NCI-H2196 treated with DMSO at 0.1 percent for 48 hours (cell line): ENCODE measurements around the gene PRKAR1B.
"Not testable (repeated sequence)": the region's sequence is repeated elsewhere in the genome, so short reads cannot be mapped to it uniquely, and the experiment has no call there.

ENCODE experiments used
- DNase-seq: peaks from one replicate; lab custom pipeline; 2025; ENCODE audit not compliant: unreplicated experiment; lab: John Stamatoyannopoulos, UW

The PRKAR1B gene

GRCh38 chr7:628826-629225, 98.3 kb downstream of the PRKAR1B start:
- no peak for DNase-seq

GRCh38 chr7:628402-628763, 98.7 kb downstream of the PRKAR1B start:
- DNase-seq = no peak

GRCh38 chr7:627661-628401, 99.2 kb downstream of the PRKAR1B start:
- DNase-seq = no peak

GRCh38 chr7:625376-625971, 101.6 kb downstream of the PRKAR1B start:
- DNase-seq = no peak

GRCh38 chr7:623464-623863, 103.6 kb downstream of the PRKAR1B start:
- DNase-seq = no peak

- DNase-seq = no peak
Measured at GRCh38 chr7:621572-622285, 105.4 kb downstream of the PRKAR1B start.

GRCh38 chr7:620885-621284, 106.2 kb downstream of the PRKAR1B start:
- no peak for DNase-seq

GRCh38 chr7:620056-620455, 107.0 kb downstream of the PRKAR1B start:
- DNase-seq = no peak

- DNase-seq = no peak
Measured at GRCh38 chr7:619368-619840, 107.7 kb downstream of the PRKAR1B start.

- no peak for DNase-seq
Measured at GRCh38 chr7:618539-619367, 108.3 kb downstream of the PRKAR1B start.

- no peak for DNase-seq
Measured at GRCh38 chr7:617614-618538, 109.2 kb downstream of the PRKAR1B start.

- DNase-seq = no peak
Measured at GRCh38 chr7:613442-614140, 113.5 kb downstream of the PRKAR1B start.

GRCh38 chr7:611837-612236, 115.2 kb downstream of the PRKAR1B start:
- not testable (repeated sequence) for DNase-seq

- no peak for DNase-seq
Measured at GRCh38 chr7:611281-611810, 115.7 kb downstream of the PRKAR1B start.

GRCh38 chr7:610531-611280, 116.4 kb downstream of the PRKAR1B start:
- no peak for DNase-seq

GRCh38 chr7:610141-610530, 116.9 kb downstream of the PRKAR1B start:
- no peak for DNase-seq

GRCh38 chr7:609365-609764, 117.7 kb downstream of the PRKAR1B start:
- DNase-seq = no peak

GRCh38 chr7:608954-609353, 118.1 kb downstream of the PRKAR1B start:
- DNase-seq = no peak

- DNase-seq = no peak
Measured at GRCh38 chr7:608361-608760, 118.7 kb downstream of the PRKAR1B start.
